ENCODE measurements around the gene GDNF.
"Not testable (repeated sequence)": the region's sequence is repeated elsewhere in the genome, so short reads cannot be mapped to it uniquely, and the experiment has no call there.

GDNF gene

GRCh38 chr5:37786862-37787519 lies 52.9 kb downstream of the GDNF start:
- no peak overlapping the region for H3K27ac ChIP-seq (replicated peaks)
- no peaks in the 10 kb centered on the region for H3K27me3 ChIP-seq (ENCODE audit: insufficient read depth, poor library complexity, severe bottlenecking)
- H3K4me3 ChIP-seq (replicated peaks; ENCODE audit: insufficient read depth, low read length) = no peak overlapping the region
- DNase-seq (ENCODE audit: low read depth in 1 of 2, low spot score in 1 of 2) = no peak
- TF ChIP-seq SPI1 (IDR thresholded peaks at IDR 0.05; ENCODE audit: borderline replicate concordance, low read depth) (no peak), POLR2AphosphoS5 (IDR thresholded peaks at IDR 0.05; ENCODE audit: low read depth) (no peak), REST (IDR thresholded peaks at IDR 0.05; ENCODE audit: insufficient replicate concordance, low read depth) (no peak), GABPA (IDR thresholded peaks at IDR 0.05; ENCODE audit: low read depth) (no peak), CTCF (IDR thresholded peaks at IDR 0.05; ENCODE audit: insufficient read depth, low read length) (no peak)

GRCh38 chr5:37786416-37786815 lies 53.4 kb downstream of the GDNF start:
- no peak for DNase-seq (ENCODE audit: low read depth in 1 of 2, low spot score in 1 of 2)
- H3K4me3 ChIP-seq (replicated peaks; ENCODE audit: insufficient read depth, low read length) = no peak overlapping the region
- TF ChIP-seq GABPA (IDR thresholded peaks at IDR 0.05; ENCODE audit: low read depth) = no peak
- no peak overlapping the region for H3K27ac ChIP-seq (replicated peaks)
- H3K27me3 ChIP-seq (ENCODE audit: insufficient read depth, poor library complexity, severe bottlenecking) = no peaks in the 10 kb centered on the region

- DNase-seq (ENCODE audit: low read depth in 1 of 2, low spot score in 1 of 2); H3K4me3 ChIP-seq (replicated peaks; ENCODE audit: insufficient read depth, low read length); H3K27ac ChIP-seq (replicated peaks); H3K27me3 ChIP-seq (ENCODE audit: insufficient read depth, poor library complexity, severe bottlenecking): not testable (repeated sequence)
Observed at GRCh38 chr5:37781409-37781808, 58.4 kb downstream of the GDNF start.

GRCh38 chr5:37777432-37778130 lies 62.3 kb downstream of the GDNF start:
- TF ChIP-seq CTCF (IDR thresholded peaks at IDR 0.05; ENCODE audit: insufficient read depth, low read length) = no peak
- no peak for TF ChIP-seq GABPA (IDR thresholded peaks at IDR 0.05; ENCODE audit: low read depth)
- TF ChIP-seq POLR2AphosphoS5 (IDR thresholded peaks at IDR 0.05; ENCODE audit: low read depth) = no peak
- no peak for TF ChIP-seq REST (IDR thresholded peaks at IDR 0.05; ENCODE audit: insufficient replicate concordance, low read depth)
- no peak for TF ChIP-seq SPI1 (IDR thresholded peaks at IDR 0.05; ENCODE audit: borderline replicate concordance, low read depth)
- H3K27ac ChIP-seq (replicated peaks) = peak overlapping the region; percentile 12; the same call in 1 of the 2 replicates

More at GRCh38 chr5:37777432-37778130, 62.3 kb downstream of the GDNF start:
- Histone ChIP-seq H3K4me3 (replicated peaks; ENCODE audit: insufficient read depth, low read length) (no peak overlapping the region), H3K27me3 (ENCODE audit: insufficient read depth, poor library complexity, severe bottlenecking) (no peaks in the 10 kb centered on the region)
- DNase-seq (ENCODE audit: low read depth in 1 of 2, low spot score in 1 of 2) = peak; percentile 17 to 70

Measured in HL-60 (cell line).